Raji (cell line): Measurements from ENCODE around the gene LST1.

Experiments
- POLR2A ChIP-seq: IDR thresholded peaks from 2 replicates; pipeline ENCODE4 v1.6.1; 2011; ENCODE audit warnings: low read depth, low read length, control low read depth; ENCODE audit not compliant: insufficient read depth

LST1 gene

GRCh38 chr6:31586008-31586407 lies at the start of gene LST1:
Gene LST1, plus strand, starts transcription at chr6:31586277. Its CDS starts 1,023 bp downstream, at chr6:31587300.
- TF ChIP-seq POLR2A: no peak

GRCh38 chr6:31538805-31539400 lies 47.2 kb upstream of the LST1 start:
- TF ChIP-seq POLR2A: no peak

GRCh38 chr6:31540640-31541039 lies 45.4 kb upstream of the LST1 start:
- no peak for TF ChIP-seq POLR2A

GRCh38 chr6:31541059-31541657 lies 44.9 kb upstream of the LST1 start:
- TF ChIP-seq POLR2A: no peak

DNA sequence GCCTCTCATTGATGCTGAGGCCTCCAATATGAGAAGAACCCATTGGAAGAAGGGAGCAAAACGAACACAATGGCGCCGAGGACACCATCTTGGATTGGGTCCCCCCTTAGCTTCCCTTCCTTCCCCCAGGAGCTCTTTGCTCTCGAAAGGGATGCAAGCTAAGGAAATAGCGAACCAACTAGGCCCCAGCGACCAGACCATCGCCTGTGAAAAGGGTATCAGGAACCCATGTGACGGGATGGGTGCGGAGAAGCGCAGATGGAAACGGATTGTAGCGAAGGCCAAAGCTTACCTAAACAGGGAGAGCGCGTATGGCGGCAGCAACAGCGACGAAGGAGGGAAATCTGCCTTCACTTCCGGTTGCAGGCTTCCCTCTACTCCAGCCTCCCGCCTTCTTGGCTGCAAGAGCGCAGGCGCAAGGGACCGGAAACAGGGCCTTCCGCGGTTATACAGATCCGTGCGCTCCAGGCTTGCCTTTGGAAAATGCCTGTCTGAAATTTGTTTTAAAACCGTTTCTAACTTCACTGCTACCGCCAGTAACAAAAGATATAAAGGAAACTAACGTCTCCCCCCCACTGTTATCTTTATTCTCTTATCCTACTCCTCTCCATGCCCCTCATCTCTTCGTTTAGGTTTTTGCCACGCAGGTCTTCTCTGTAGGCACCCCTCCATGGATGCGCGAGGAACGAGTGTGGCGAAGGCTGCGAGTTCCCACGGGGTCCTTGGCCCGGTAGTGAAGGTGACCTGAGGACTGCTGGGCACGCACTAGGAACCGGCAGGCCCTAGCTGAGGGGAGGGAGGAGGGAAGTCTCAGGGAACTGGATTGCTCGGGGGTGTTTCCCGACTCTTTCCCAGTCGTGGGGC lies 44.2 kb upstream of the LST1 start, which contains the start of gene DDX39B:
Gene DDX39B, minus strand, starts transcription at position 346 of the 864 bp plus-strand sequence. CDS start 1,471 bp downstream, outside the sequence.
- TF ChIP-seq POLR2A: peak; percentile 96

GRCh38 chr6:31543639-31544038 lies 42.4 kb upstream of the LST1 start:
- TF ChIP-seq POLR2A: no peak

GRCh38 chr6:31544676-31545075 lies 41.4 kb upstream of the LST1 start:
- TF ChIP-seq POLR2A: no peak

GRCh38 chr6:31545291-31545690 lies 40.8 kb upstream of the LST1 start:
- TF ChIP-seq POLR2A: no peak

- TF ChIP-seq POLR2A: peak; percentile 40
Observed at GRCh38 chr6:31546339-31546957, 39.6 kb upstream of the LST1 start, which contains the start of gene ATP6V1G2. Gene ATP6V1G2, minus strand, starts transcription at chr6:31546608. Its CDS starts 49 bp downstream, at chr6:31546559.

- peak; percentile 55 for TF ChIP-seq POLR2A
Observed at GRCh38 chr6:31546958-31547726, 38.9 kb upstream of the LST1 start, which contains the start of gene NFKBIL1. Gene NFKBIL1, plus strand, starts transcription at chr6:31547608. Its CDS starts 87 bp downstream, at chr6:31547695.

DNA sequence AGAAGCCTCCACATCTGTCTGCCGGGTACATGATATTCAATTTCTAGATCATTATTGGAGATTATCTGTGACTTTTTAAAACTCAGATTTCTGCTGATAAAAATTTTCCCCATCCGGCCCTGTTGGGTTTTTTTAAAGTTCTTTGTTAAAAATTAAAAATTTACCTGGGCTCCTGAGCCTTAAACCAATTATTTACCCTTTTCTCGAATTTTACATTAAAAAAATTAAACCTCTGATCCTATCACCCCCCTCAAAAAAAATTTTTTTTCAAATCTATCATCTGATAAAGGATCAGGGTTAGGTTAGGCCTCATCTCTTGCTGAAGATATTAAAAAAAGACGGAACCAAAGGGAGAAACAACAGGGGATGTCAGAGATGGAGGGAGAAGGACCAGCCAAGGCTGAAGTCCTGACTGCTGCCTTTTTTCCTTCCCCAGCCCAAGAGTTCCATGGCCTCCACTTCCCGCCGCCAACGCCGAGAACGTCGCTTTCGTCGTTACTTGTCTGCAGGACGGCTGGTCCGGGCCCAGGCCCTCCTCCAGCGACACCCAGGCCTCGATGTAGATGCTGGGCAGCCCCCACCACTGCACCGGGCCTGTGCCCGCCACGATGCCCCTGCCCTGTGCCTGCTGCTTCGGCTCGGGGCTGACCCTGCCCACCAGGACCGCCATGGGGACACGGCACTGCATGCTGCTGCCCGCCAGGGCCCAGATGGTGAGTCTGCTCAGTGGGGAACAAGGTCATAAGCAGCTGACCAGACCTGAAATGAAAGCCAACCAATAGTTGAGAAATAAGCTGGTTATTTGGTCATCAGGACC lies 38.1 kb upstream of the LST1 start:
- TF ChIP-seq POLR2A: no peak

DNA sequence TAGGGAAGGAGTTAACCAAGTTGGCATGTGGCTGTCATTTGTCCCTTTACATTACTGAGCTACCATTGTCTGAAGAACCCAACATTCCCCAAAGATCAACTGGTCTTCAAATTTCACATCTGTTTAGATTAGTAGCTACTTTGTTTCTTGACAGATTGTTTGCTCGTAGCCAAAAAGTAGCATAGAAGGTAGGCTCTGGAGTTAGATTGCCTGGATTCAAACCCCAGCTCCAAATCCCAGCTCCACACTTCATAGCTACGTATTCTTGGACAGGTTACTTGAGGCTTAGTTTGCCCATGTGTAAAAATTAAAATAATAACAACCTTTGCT lies 37.6 kb upstream of the LST1 start:
- TF ChIP-seq POLR2A: no peak

DNA sequence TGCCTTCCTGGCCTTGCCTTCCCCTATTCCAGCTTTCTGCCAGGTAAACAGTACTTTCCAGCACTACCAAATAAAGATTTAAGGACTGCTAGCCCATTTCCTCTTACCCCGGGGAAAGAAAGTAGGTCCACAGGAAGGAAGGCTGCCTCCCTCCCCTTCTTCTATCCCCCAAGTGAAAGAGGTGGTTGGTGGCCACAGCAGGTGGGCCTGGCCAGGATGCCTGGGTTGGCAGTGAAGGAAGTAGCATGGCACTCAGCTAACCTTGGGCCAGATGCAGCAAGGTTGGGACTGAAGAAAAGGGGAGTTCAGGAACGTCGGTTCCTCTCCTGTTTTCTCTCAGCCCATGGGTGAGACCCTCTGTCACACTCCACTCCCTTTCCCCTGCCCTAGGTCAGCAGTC lies 29.8 kb upstream of the LST1 start:
- no peak for TF ChIP-seq POLR2A
